IPS-20b (cell line): Measurements from ENCODE around the gene TACSTD2.

Experiments used
- H3K27ac ChIP-seq: one replicate; pipeline ENCODE4 v1.5.1; 2013; ENCODE audit warnings: low read length
- H3K27me3 ChIP-seq: 2 replicates; pipeline ENCODE4 v1.6.1; 2013; ENCODE audit warnings: mild to moderate bottlenecking, low read length, inconsistent platforms; ENCODE audit not compliant: insufficient read depth
- H3K36me3 ChIP-seq: 2 replicates; pipeline ENCODE4 v1.6.1; 2013; ENCODE audit warnings: low read depth, mild to moderate bottlenecking, inconsistent platforms, low read length, moderate library complexity; ENCODE audit not compliant: insufficient read depth
- H3K4me1 ChIP-seq: 2 replicates; pipeline ENCODE4 v1.6.1; 2013; ENCODE audit warnings: mild to moderate bottlenecking, control low read depth, inconsistent platforms, low read length, moderate library complexity; ENCODE audit not compliant: insufficient read depth
- H3K4me3 ChIP-seq: 2 replicates; pipeline ENCODE4 v1.5.1; 2013; ENCODE audit warnings: mild to moderate bottlenecking, low read length, inconsistent platforms
- H3K9ac ChIP-seq: 2 replicates; pipeline ENCODE4 v1.6.1; 2013; ENCODE audit warnings: low read depth, mild to moderate bottlenecking, inconsistent platforms, low read length, moderate library complexity
- H3K9me3 ChIP-seq: 2 replicates; pipeline ENCODE4 v1.6.1; 2013; ENCODE audit warnings: mild to moderate bottlenecking, low read depth, low read length, inconsistent platforms; ENCODE audit not compliant: insufficient read depth

Gene TACSTD2

DNA sequence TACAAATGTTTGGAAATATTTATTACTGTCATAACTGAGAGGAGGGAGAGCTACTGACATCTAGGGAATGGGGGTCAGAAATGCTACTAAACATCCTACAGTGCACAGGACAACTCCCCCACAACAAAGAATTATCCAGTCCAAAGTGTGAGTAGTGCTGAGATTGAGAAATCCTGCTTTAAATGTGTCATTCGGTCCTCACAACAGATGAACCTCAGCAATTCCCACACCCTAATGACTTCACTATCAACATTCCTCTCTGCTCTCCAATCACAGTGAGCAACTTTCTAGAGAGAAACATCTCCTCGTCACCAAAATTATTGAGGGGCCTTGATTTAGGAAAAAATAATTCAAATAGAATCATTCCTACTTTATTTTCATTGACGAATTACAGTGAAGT is 48.5 kb downstream of the TACSTD2 start:
- Histone ChIP-seq H3K27me3 (no peaks in the 10 kb centered on the region), H3K9me3 (no peaks in the 10 kb centered on the region), H3K4me1 (no peaks in the 10 kb centered on the region), H3K4me3 (no peak overlapping the region), H3K27ac (no peak overlapping the region), H3K9ac (no peak overlapping the region), H3K36me3 (0 out of 2 replicates have a peak, but pooled peaks cover 3% of the 10 kb centered on the region)
